Neuronal stem cell (in vitro differentiated cells): Measurements from ENCODE around the gene HMGCL.

Experiments
- DNase-seq: peaks from one replicate; pipeline ENCODE4 v3.0.0-alpha.2; 2013; ENCODE audit warnings: low spot score
- H2AFZ ChIP-seq: one replicate; pipeline ENCODE4 v1.6.1; 2013; ENCODE audit warnings: mild to moderate bottlenecking, low read length, inconsistent platforms
- H2AK5ac ChIP-seq: 2 replicates; pipeline ENCODE4 v1.6.1; 2013; ENCODE audit warnings: low read depth, mild to moderate bottlenecking, inconsistent platforms, low read length, moderate library complexity, mixed read lengths
- H2BK120ac ChIP-seq: 2 replicates; pipeline ENCODE4 v1.6.1; 2013; ENCODE audit warnings: low read depth, mild to moderate bottlenecking, inconsistent platforms, low read length, moderate library complexity, mixed read lengths
- H2BK12ac ChIP-seq: one replicate; pipeline ENCODE4 v1.6.1; 2013; ENCODE audit warnings: low read length, inconsistent platforms
- H2BK15ac ChIP-seq: 2 replicates; pipeline ENCODE4 v1.6.1; 2013; ENCODE audit warnings: mild to moderate bottlenecking, low read length, inconsistent platforms, mixed read lengths
- H2BK5ac ChIP-seq: one replicate; pipeline ENCODE4 v1.6.1; 2013; ENCODE audit warnings: inconsistent platforms, mild to moderate bottlenecking, low read length, moderate library complexity
- H3K14ac ChIP-seq: one replicate; pipeline ENCODE4 v1.6.1; 2013; ENCODE audit warnings: low read length, inconsistent platforms
- H3K18ac ChIP-seq: 2 replicates; pipeline ENCODE4 v1.6.1; 2013; ENCODE audit warnings: low read length, inconsistent platforms
- H3K23ac ChIP-seq: 2 replicates; pipeline ENCODE4 v1.6.1; 2013; ENCODE audit warnings: low read depth, mild to moderate bottlenecking, mixed read lengths, low read length, inconsistent platforms; ENCODE audit not compliant: poor library complexity
- H3K27ac ChIP-seq: replicated peaks from 3 replicates; pipeline ENCODE4 v1.5.1; 2013; ENCODE audit warnings: low read length, inconsistent platforms
- H3K27me3 ChIP-seq, 3 experiments: 2 replicates each; pipeline ENCODE4 v1.6.1; 2013; ENCODE audit warnings: low read length in 3 of 3, mild to moderate bottlenecking in 2 of 3, inconsistent platforms in 1 of 3, low read depth in 1 of 3, mixed read lengths in 1 of 3, moderate library complexity in 1 of 3; ENCODE audit not compliant: control insufficient read depth in 3 of 3, insufficient read depth in 3 of 3
- H3K36me3 ChIP-seq, 2 donors: replicated peaks in 1 of 2; 2 replicates each; pipeline ENCODE4 v1.6.1; 2013; ENCODE audit warnings: low read length in 2 of 2; ENCODE audit not compliant: control insufficient read depth in 2 of 2, insufficient read depth in 2 of 2
- H3K4ac ChIP-seq: 2 replicates; pipeline ENCODE4 v1.6.1; 2013; ENCODE audit warnings: inconsistent platforms, mild to moderate bottlenecking, low read length, moderate library complexity
- H3K4me1 ChIP-seq, 2 donors: 1 replicate in 1 of 2; 2 replicates in 1 of 2; pipeline ENCODE4 v1.6.1; 2013; ENCODE audit warnings: low read length in 2 of 2, low read depth in 1 of 2; ENCODE audit not compliant: control insufficient read depth in 2 of 2, insufficient read depth in 1 of 2
- H3K4me2 ChIP-seq: one replicate; pipeline ENCODE4 v1.6.1; 2013; ENCODE audit warnings: mild to moderate bottlenecking, low read length, inconsistent platforms; ENCODE audit not compliant: insufficient read depth, poor library complexity, severe bottlenecking
- H3K4me3 ChIP-seq, 2 donors: 2 replicates each; pipeline ENCODE4 v1.5.1; 2013; ENCODE audit warnings: low read length in 2 of 2, mild to moderate bottlenecking in 2 of 2, inconsistent platforms in 1 of 2, moderate library complexity in 1 of 2
- H3K79me1 ChIP-seq: one replicate; pipeline ENCODE4 v1.6.1; 2013; ENCODE audit warnings: low read depth, mild to moderate bottlenecking, inconsistent platforms, low read length, moderate library complexity
- H3K9ac ChIP-seq: one replicate; pipeline ENCODE4 v1.6.1; 2013; ENCODE audit warnings: mild to moderate bottlenecking, low read depth, low read length, inconsistent platforms; ENCODE audit not compliant: poor library complexity
- H3K9me3 ChIP-seq, 2 donors: replicated peaks in 1 of 2; 2 replicates each; pipeline versions ENCODE3 to v1.6.1; 2013; ENCODE audit warnings: low read length in 2 of 2, mild to moderate bottlenecking in 2 of 2, inconsistent platforms in 1 of 2, low read depth in 1 of 2, mixed read lengths in 1 of 2, moderate library complexity in 1 of 2; ENCODE audit not compliant: control insufficient read depth in 2 of 2, insufficient read depth in 1 of 2
- H4K8ac ChIP-seq: one replicate; pipeline ENCODE4 v1.6.1; 2013; ENCODE audit warnings: low read depth, mild to moderate bottlenecking, inconsistent platforms, low read length, moderate library complexity
- H4K91ac ChIP-seq: one replicate; pipeline ENCODE4 v1.6.1; 2013; ENCODE audit warnings: low read length, low read depth, mild to moderate bottlenecking, inconsistent platforms; ENCODE audit not compliant: poor library complexity
- WGBS, 2 donors: extraction: QIAGEN DNeasy Blood & Tissue Kit; methylation state at CpG; one replicate each; pipeline ENCODE4 v1.1.7; 2013; ENCODE audit warnings: missing lambda C conversion rate in 2 of 2, mixed read lengths in 1 of 2; ENCODE audit not compliant: insufficient read length in 2 of 2, insufficient replicate concordance in 1 of 2; ENCODE audit errors: extremely low coverage in 2 of 2; 5-methylcytosine and 5-hydroxymethylcytosine counted together

The HMGCL gene

GRCh38 chr1:23772854-23773242 lies 52.4 kb downstream of the HMGCL start:
- H3K4ac ChIP-seq: no peak overlapping the region
- no peak overlapping the region for H2BK120ac ChIP-seq
- no peak overlapping the region for H2BK12ac ChIP-seq
- no peaks in the 10 kb centered on the region for H3K79me1 ChIP-seq
- H2AFZ ChIP-seq: no peak overlapping the region
- H2BK15ac ChIP-seq: no peak overlapping the region
- H3K4me3 ChIP-seq: no peak overlapping the region
- H4K91ac ChIP-seq: no peak overlapping the region
- no peaks in the 10 kb centered on the region for H3K27me3 ChIP-seq
- H3K9me3 ChIP-seq: no peaks in the 10 kb centered on the region
- H2BK5ac ChIP-seq: no peak overlapping the region
- H3K14ac ChIP-seq: no peak overlapping the region
- H3K4me1 ChIP-seq: peaks cover 0 to 2% of the 10 kb centered on the region in 2 donors
- DNase-seq: no peak
- no CpG with 5 or more reads among the region's 10 CpGs for WGBS, 2 donors
- no peak overlapping the region for H3K9ac ChIP-seq
- peaks cover 3 to 29% of the 10 kb centered on the region in 2 donors for H3K36me3 ChIP-seq
- H3K27ac ChIP-seq: no peak overlapping the region
- H3K4me2 ChIP-seq: no peak overlapping the region
- no peak overlapping the region for H4K8ac ChIP-seq
- no peak overlapping the region for H2AK5ac ChIP-seq
- no peak overlapping the region for H3K23ac ChIP-seq
- H3K18ac ChIP-seq: no peak overlapping the region

- H2BK15ac ChIP-seq: no peak overlapping the region
- no CpG with 5 or more reads among the region's 14 CpGs for WGBS, 2 donors
- no peak overlapping the region for H4K91ac ChIP-seq
- no peaks in the 10 kb centered on the region for H3K9me3 ChIP-seq
- no peaks in the 10 kb centered on the region for H3K79me1 ChIP-seq
- no peak overlapping the region for H2AK5ac ChIP-seq
- no peak overlapping the region for H4K8ac ChIP-seq
- no peak overlapping the region for H3K14ac ChIP-seq
- H3K9ac ChIP-seq: no peak overlapping the region
- no peak overlapping the region for H3K4me3 ChIP-seq
- no peak overlapping the region for H2BK12ac ChIP-seq
- no peak overlapping the region for H3K4me2 ChIP-seq
- no peaks in the 10 kb centered on the region for H3K27me3 ChIP-seq
- H3K36me3 ChIP-seq: peaks cover 3 to 35% of the 10 kb centered on the region in 2 donors
- no peak overlapping the region for H3K23ac ChIP-seq
- no peak overlapping the region for H2AFZ ChIP-seq
- no peak overlapping the region for H3K27ac ChIP-seq
- no peak overlapping the region for H3K4ac ChIP-seq
- no peaks in the 10 kb centered on the region for H3K4me1 ChIP-seq
- H3K18ac ChIP-seq: no peak overlapping the region
- peak; percentile 78 for DNase-seq
- no peak overlapping the region for H2BK5ac ChIP-seq
- H2BK120ac ChIP-seq: no peak overlapping the region
These were observed 53.0 kb downstream of the HMGCL start for GRCh38 chr1:23772049-23772853.

- no peak overlapping the region for H2BK120ac ChIP-seq
- H3K18ac ChIP-seq: no peak overlapping the region
- no peak overlapping the region for H2BK12ac ChIP-seq
- no peak for DNase-seq
- H2BK5ac ChIP-seq: no peak overlapping the region
- WGBS, 2 donors: no CpG with 5 or more reads among the region's 5 CpGs
- no peak overlapping the region for H3K4me2 ChIP-seq
- no peak overlapping the region for H3K27ac ChIP-seq
- H3K4ac ChIP-seq: no peak overlapping the region
- no peaks in the 10 kb centered on the region for H3K79me1 ChIP-seq
- H3K27me3 ChIP-seq: no peaks in the 10 kb centered on the region
- H3K23ac ChIP-seq: no peak overlapping the region
- H3K14ac ChIP-seq: no peak overlapping the region
- H2AFZ ChIP-seq: no peak overlapping the region
- no peak overlapping the region for H4K8ac ChIP-seq
- no peak overlapping the region for H2AK5ac ChIP-seq
- H3K9me3 ChIP-seq: no peaks in the 10 kb centered on the region
- no peak overlapping the region for H2BK15ac ChIP-seq
- no peak overlapping the region for H3K4me3 ChIP-seq
- no peaks in the 10 kb centered on the region for H3K4me1 ChIP-seq
- no peak overlapping the region for H4K91ac ChIP-seq
- no peak overlapping the region for H3K9ac ChIP-seq
- peaks cover 7 to 54% of the 10 kb centered on the region in 2 donors for H3K36me3 ChIP-seq
These were observed 56.5 kb downstream of the HMGCL start for GRCh38 chr1:23768733-23769132.

- no peak overlapping the region for H3K4me3 ChIP-seq
- H2BK15ac ChIP-seq: no peak overlapping the region
- no peak overlapping the region for H4K8ac ChIP-seq
- H2BK120ac ChIP-seq: no peak overlapping the region
- no peaks in the 10 kb centered on the region for H3K9me3 ChIP-seq
- H3K4ac ChIP-seq: no peak overlapping the region
- no peak overlapping the region for H3K9ac ChIP-seq
- no peak overlapping the region for H3K23ac ChIP-seq
- H2AK5ac ChIP-seq: no peak overlapping the region
- no peak overlapping the region for H2AFZ ChIP-seq
- no peak overlapping the region for H3K4me2 ChIP-seq
- peaks cover 0 to 10% of the 10 kb centered on the region in 2 donors for H3K4me1 ChIP-seq
- no peak overlapping the region for H3K18ac ChIP-seq
- no CpG with 5 or more reads among the region's 7 CpGs for WGBS, 2 donors
- H2BK12ac ChIP-seq: no peak overlapping the region
- no peak overlapping the region for H3K14ac ChIP-seq
- H3K27me3 ChIP-seq: no peaks in the 10 kb centered on the region
- no peaks in the 10 kb centered on the region for H3K79me1 ChIP-seq
- no peak overlapping the region for H2BK5ac ChIP-seq
- H3K36me3 ChIP-seq: peaks cover 25 to 82% of the 10 kb centered on the region in 2 donors
- H4K91ac ChIP-seq: no peak overlapping the region
- no peak for DNase-seq
- H3K27ac ChIP-seq: no peak overlapping the region
These were observed 62.1 kb downstream of the HMGCL start for GRCh38 chr1:23763041-23763577.
